NB4 (cell line): Measurements from ENCODE around the gene GYPC.

Source experiments
- CTCF ChIP-seq: IDR thresholded peaks from one replicate; pipeline ENCODE4 v1.5.1; 2012; ENCODE audit warnings: low read depth, low read length
- MAX ChIP-seq: IDR thresholded peaks from 2 replicates; pipeline ENCODE4 v1.6.1; 2011; ENCODE audit warnings: low read depth, low read length

- no peak for TF ChIP-seq CTCF
- no peak for TF ChIP-seq MAX
These were observed 12.0 kb upstream of the GYPC start for GRCh38 chr2:126643972-126644371.
